Activated B cell treated with CpG ODN at 0.5 μM for 24 hours (primary cell): ENCODE measurements around the gene GADD45G. TPM values are rescaled to one million over a fixed set of nuclear protein-coding genes. Genes with fewer than 3 reads are reported as not detected.

Source experiments
- ATAC-seq: fragments of 200-7000 bp; cut with Tn5 transposase; one replicate; pipeline ENCODE4 v1.10.0; 2021; ENCODE audit warnings: low read depth, mild to moderate bottlenecking, moderate library complexity
- CTCF ChIA-PET: fragments of 350-600 bp; sonication (Branson Sonifier 250); formaldehyde crosslinking; loops from one replicate; lab custom pipeline; 2021; ENCODE audit warnings: antibody characterized with exemption; lab: Charles Lee
- POLR2A ChIA-PET: fragments of 350-600 bp; sonication (Branson Sonifier 250); formaldehyde crosslinking; loops from one replicate; lab custom pipeline; 2021; ENCODE audit warnings: antibody characterized with exemption; lab: Charles Lee
- DNase-seq: peaks from one replicate; pipeline ENCODE4 v3.0.0; 2022
- H3K27ac Mint-ChIP-seq: one replicate; pipeline ENCODE4 v1.8.0; 2020; ENCODE audit warnings: mixed read lengths
- H3K27me3 Mint-ChIP-seq: one replicate; pipeline ENCODE4 v1.8.0; 2021; ENCODE audit warnings: mixed read lengths
- H3K36me3 Mint-ChIP-seq: one replicate; pipeline ENCODE4 v1.8.0; 2021; ENCODE audit warnings: low read depth, mixed read lengths
- H3K4me1 Mint-ChIP-seq: one replicate; pipeline ENCODE4 v1.8.0; 2021; ENCODE audit warnings: mixed read lengths
- H3K4me3 Mint-ChIP-seq: one replicate; pipeline ENCODE4 v1.8.0; 2020; ENCODE audit warnings: mild to moderate bottlenecking, mixed read lengths
- H3K9me3 Mint-ChIP-seq: one replicate; pipeline ENCODE4 v1.8.0; 2020; ENCODE audit warnings: mixed read lengths
- intact Hi-C: fragments of 100-400 bp; cut with micrococcal nuclease; formaldehyde crosslinking; loops from one replicate; pipeline ENCODE4 v1.15.1; 2024
- total RNA-seq: library from RNA; stranded (reverse); gene quantifications from 2 replicates; pipeline ENCODE4 v1.2.3, GENCODE V29; 2022
- TF ChIP-seq, protein P1 (sequence below): fragments of 200-600 bp; IDR thresholded peaks from one replicate; pipeline ENCODE4 v1.8.0; 2022; ENCODE audit warnings: antibody characterized with exemption, mild to moderate bottlenecking

The GADD45G gene
- total RNA-seq, 1 donor from 2014 or later = 7.6 TPM

DNA sequence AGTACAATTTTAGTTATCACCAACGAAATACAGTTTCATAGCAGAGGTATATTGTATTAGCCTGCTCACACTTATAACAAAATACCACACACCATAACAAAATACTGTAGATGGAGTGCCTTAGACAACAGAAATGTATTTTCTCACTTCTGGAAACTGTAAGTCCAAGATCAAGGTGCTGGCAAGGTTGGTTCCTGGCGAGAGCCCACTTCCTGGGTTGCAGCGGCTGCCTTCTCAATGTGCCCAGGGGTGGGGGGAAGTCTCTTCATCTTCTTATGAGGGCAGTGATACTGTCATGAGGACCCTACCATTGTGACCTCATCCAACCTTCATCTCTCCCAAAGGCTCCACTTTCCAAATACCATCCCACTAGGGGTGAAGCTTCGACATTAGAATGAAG lies 30.5 kb upstream of the GADD45G start:
- peaks cover 19% of the 10 kb centered on the region for H3K27me3 Mint-ChIP-seq
- no peak overlapping the region for H3K4me3 Mint-ChIP-seq
- H3K9me3 Mint-ChIP-seq = no peaks in the 10 kb centered on the region
- DNase-seq = no peak
- TF ChIP-seq, protein P1, sequence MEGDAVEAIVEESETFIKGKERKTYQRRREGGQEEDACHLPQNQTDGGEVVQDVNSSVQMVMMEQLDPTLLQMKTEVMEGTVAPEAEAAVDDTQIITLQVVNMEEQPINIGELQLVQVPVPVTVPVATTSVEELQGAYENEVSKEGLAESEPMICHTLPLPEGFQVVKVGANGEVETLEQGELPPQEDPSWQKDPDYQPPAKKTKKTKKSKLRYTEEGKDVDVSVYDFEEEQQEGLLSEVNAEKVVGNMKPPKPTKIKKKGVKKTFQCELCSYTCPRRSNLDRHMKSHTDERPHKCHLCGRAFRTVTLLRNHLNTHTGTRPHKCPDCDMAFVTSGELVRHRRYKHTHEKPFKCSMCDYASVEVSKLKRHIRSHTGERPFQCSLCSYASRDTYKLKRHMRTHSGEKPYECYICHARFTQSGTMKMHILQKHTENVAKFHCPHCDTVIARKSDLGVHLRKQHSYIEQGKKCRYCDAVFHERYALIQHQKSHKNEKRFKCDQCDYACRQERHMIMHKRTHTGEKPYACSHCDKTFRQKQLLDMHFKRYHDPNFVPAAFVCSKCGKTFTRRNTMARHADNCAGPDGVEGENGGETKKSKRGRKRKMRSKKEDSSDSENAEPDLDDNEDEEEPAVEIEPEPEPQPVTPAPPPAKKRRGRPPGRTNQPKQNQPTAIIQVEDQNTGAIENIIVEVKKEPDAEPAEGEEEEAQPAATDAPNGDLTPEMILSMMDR = no peak
- ChIA-PET POLR2A (no interaction called here), CTCF (interaction anchor here (1.5 to 1.6 kb wide), 2 partner anchors 24 to 164 kb away, joined by 3 read pairs; no protein-coding TSS in a partner anchor)
- H3K27ac Mint-ChIP-seq = no peak overlapping the region
- intact Hi-C loops = no loop called here
- H3K4me1 Mint-ChIP-seq = no peaks in the 10 kb centered on the region
- ATAC-seq = no peak
- no peaks in the 10 kb centered on the region for H3K36me3 Mint-ChIP-seq

DNA sequence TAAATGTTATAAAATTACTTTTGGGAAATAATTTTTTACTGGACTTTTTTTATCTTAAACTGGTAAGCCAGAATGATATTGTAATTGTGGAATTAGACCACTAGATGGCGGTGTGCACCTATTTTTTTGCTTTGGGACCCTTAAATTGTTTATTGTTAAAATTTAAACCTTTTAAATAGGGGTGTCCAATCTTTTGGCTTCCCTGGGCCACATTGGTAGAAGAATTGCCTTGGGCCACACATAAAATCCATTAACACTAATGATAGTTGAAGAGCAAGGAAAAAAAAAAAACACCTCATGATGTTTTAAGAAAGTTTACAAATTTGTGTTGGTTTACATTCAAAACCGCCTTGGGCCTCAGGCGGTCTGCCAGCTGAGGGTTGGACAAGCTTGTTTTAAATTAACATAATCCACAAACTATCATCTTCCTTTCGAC lies 28.4 kb upstream of the GADD45G start:
- intact Hi-C loops = loop anchor here (1.0 to 5.0 kb wide), 3 partner anchors 27 to 641 kb away; no protein-coding TSS in a partner anchor
- TF ChIP-seq, protein P1 = peak; percentile 54
- no peak overlapping the region for H3K4me3 Mint-ChIP-seq
- H3K36me3 Mint-ChIP-seq = no peaks in the 10 kb centered on the region
- no peak overlapping the region for H3K27ac Mint-ChIP-seq
- ChIA-PET CTCF (interaction anchor here (0.6 to 3.5 kb wide), 8 partner anchors 22 to 1346 kb away, joined by 3 to 19 read pairs (median 3); no protein-coding TSS in a partner anchor), POLR2A (interaction anchor here (0.5 kb wide), 1 partner anchor 1284 kb away, joined by 3 read pairs; no protein-coding TSS in a partner anchor)
- H3K9me3 Mint-ChIP-seq = no peaks in the 10 kb centered on the region
- no peak for DNase-seq
- no peak for ATAC-seq
- H3K4me1 Mint-ChIP-seq = no peaks in the 10 kb centered on the region
- peaks cover 32% of the 10 kb centered on the region for H3K27me3 Mint-ChIP-seq

DNA sequence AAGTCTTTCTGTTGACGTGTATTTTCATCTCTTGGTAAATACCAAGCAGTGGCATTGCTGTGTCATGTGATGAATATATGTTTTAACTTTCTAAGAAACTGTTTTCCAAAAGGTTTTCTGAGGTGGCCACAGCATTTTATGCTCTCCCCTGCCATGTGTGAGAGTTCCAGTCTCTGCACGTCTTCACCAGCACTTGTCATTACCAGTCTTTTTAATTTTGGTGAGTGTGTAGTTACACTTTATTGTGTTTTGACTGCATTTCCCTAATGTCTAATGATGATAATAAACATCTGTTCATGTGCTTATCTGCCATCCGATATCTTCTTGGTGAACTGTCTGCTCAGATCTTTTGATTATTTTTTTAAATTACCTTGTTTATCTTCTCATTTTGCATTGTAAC lies 27.4 kb upstream of the GADD45G start:
- Mint-ChIP-seq H3K27ac (no peak overlapping the region), H3K27me3 (peaks cover 27% of the 10 kb centered on the region), H3K4me1 (no peaks in the 10 kb centered on the region), H3K9me3 (no peaks in the 10 kb centered on the region), H3K36me3 (no peaks in the 10 kb centered on the region), H3K4me3 (no peak overlapping the region)
- TF ChIP-seq, protein P1 = no peak
- POLR2A ChIA-PET = no interaction called here
- CTCF ChIA-PET = interaction anchor here (0.7 to 3.5 kb wide), 4 partner anchors 21 to 525 kb away, joined by 3 to 19 read pairs (median 4); no protein-coding TSS in a partner anchor
- intact Hi-C loops = loop anchor here (5.0 kb wide), 1 partner anchor 640 kb away; no protein-coding TSS in a partner anchor
- ATAC-seq = no peak
- DNase-seq = no peak

DNA sequence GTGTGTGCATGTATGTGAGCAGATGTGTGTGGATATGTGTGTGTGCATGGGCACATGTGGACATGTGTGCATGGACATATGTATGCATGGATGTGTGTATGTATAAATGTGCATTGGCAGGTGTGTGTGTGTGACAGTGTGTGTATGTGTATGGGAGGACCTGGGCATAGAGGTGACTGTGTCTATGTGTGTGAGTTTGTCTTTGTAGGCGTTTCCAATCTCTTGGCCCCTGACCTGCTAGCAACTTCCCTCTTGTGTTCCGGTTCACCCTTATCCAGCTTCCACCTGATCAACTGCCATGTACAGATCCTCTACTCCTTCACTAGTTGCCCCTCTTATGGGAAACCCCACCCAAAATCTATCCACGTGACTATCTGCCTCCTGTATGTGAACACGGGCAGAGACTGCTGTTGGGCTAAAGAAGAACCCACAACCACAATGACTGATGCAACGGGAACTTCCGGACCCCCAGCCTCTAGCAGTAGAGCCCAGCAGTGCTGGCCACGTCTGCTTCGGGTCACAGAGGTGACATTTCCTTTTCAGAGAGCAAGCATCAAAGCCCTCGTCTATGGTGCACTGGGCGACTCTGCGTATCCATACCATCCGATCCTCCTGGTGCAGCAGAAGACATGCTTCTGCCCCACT lies 24.9 kb upstream of the GADD45G start:
- ChIA-PET POLR2A (no interaction called here), CTCF (no interaction called here)
- no peak for DNase-seq
- Mint-ChIP-seq H3K9me3 (peaks cover 4% of the 10 kb centered on the region), H3K4me3 (no peak overlapping the region), H3K27me3 (peaks cover 39% of the 10 kb centered on the region), H3K27ac (no peak overlapping the region), H3K4me1 (no peaks in the 10 kb centered on the region), H3K36me3 (no peaks in the 10 kb centered on the region)
- ATAC-seq = no peak
- TF ChIP-seq, protein P1 = no peak
- intact Hi-C loops = loop anchor here (5.0 kb wide), 1 partner anchor 637 kb away; no protein-coding TSS in a partner anchor

DNA sequence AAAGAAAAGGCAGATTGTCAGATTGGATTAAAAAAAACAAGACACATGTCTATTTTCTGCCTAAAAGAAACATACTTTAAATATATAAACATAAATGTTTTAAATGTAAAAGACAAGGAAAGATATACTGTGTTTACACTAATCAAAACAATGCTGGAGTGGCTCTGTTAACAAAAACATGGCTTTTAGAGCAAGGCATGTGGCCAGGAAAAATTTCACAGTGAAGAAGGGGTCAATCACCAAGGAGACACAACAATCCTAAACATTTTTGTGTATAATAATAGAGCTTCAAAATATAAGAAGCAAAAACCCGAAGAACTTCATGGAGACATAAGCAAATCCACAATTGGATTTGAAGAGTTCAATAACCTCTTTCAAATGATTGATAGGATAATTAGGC lies 18.5 kb upstream of the GADD45G start:
- Mint-ChIP-seq H3K4me3 (no peak overlapping the region), H3K36me3 (no peaks in the 10 kb centered on the region), H3K9me3 (peaks cover 4% of the 10 kb centered on the region), H3K27me3 (peaks cover 24% of the 10 kb centered on the region), H3K4me1 (no peaks in the 10 kb centered on the region), H3K27ac (no peak overlapping the region)
- POLR2A ChIA-PET = no interaction called here
- DNase-seq (no peak), ATAC-seq (no peak)
- TF ChIP-seq, protein P1 = no peak
- CTCF ChIA-PET = no interaction called here
- intact Hi-C loops = no loop called here
